ENCODE results near the gene COCH. TPM values are rescaled to one million over a fixed set of nuclear protein-coding genes. Genes with fewer than 3 reads are reported as not detected.
"Not testable (repeated sequence)": the region's sequence is repeated elsewhere in the genome, so short reads cannot be mapped to it uniquely, and the experiment has no call there.

Gene COCH
- total RNA-seq, 2 experiments from 2014 or later, result 2.2 to 2.8 TPM

DNA sequence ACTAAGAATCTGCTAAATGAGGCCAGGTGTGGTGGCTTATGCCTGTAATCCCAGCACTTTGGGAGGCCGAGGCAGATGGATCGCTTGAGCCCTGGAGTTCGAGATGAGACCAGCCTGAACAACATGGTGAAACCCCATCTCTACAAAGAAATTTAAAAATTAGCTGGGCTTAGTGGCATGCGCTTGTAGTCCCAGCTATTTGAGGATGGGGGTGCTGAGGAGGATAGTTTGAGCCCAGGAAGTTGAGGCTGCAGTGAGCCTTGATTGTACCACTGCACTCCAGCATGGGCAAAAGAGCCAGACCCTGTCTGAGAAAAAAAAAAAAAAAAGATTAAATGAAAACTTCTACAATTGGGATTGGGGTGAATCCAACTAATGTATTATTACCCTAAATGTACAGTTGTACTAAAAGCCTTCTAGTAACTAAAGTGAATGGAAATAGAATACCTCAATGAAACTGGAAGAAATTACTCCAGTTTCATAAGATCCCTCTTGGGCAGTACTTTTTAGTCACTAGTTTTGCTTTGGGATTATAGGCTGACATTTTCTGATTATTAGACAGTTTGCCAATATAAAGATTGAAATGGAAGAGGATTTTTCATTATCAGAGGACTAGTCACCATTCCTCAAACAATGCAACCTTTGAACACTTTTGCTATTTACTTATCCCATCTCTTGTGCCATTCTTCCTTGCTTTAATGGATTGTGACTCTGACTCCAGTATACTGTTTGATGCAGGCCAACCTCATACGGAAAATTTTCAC is 14.3 kb downstream of the COCH start:
- ATAC-seq (ENCODE audit: low read depth) (no peak), DNase-seq (no peak)
- no peak overlapping the region for H3K27ac Mint-ChIP-seq
- H3K9me3 Mint-ChIP-seq, result no peaks in the 10 kb centered on the region
- H3K4me1 Mint-ChIP-seq, result peaks cover 1% of the 10 kb centered on the region
- H3K36me3 Mint-ChIP-seq, result peaks cover 2% of the 10 kb centered on the region
- H3K4me3 Mint-ChIP-seq, result no peak overlapping the region
- H3K27me3 Mint-ChIP-seq, result no peaks in the 10 kb centered on the region
- POLR2A ChIA-PET, result no interaction called here

DNA sequence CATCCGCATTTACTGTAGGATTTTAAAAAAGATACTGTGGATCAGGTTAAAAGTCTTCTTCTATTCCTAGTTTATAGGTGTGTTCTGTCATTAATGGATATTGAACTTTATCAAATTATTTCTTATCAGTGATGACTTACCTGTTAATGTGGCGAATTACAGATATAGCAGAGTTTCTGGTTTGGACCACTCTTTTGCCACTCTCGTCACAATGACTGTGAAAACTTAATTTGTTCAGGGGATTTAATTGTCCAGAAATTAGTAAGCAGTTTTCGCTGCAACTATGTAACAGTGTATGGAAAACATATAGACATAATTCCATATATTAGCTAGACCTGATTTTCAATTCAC is 14.9 kb downstream of the COCH start:
- Mint-ChIP-seq H3K36me3 (peaks cover 2% of the 10 kb centered on the region), H3K4me3 (no peak overlapping the region), H3K4me1 (peaks cover 1% of the 10 kb centered on the region), H3K9me3 (no peaks in the 10 kb centered on the region), H3K27ac (no peak overlapping the region), H3K27me3 (no peaks in the 10 kb centered on the region)
- POLR2A ChIA-PET, result no interaction called here
- ATAC-seq (ENCODE audit: low read depth) (no peak), DNase-seq (no peak)

DNA sequence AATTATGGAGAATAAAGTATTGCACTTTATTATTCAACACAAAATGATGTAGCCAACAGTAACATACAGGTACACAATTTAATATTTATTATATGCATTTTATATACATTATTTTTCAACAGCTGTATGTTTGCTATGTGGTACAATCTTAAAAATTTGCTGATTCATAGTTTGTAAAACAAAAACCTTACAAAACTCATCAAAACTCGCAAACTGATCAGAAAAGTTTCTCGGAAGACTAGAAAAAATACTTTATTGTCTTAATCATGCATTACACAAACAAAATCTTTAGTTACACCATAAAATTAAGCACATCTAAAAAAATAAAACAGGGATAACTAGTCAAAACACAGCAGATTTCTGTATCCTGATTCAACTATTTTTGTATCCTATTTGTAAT is 19.5 kb downstream of the COCH start:
- H3K9me3 Mint-ChIP-seq, result no peaks in the 10 kb centered on the region
- H3K27ac Mint-ChIP-seq, result no peak overlapping the region
- H3K36me3 Mint-ChIP-seq, result peaks cover 20% of the 10 kb centered on the region
- POLR2A ChIA-PET, result no interaction called here
- H3K4me1 Mint-ChIP-seq, result no peaks in the 10 kb centered on the region
- H3K27me3 Mint-ChIP-seq, result no peaks in the 10 kb centered on the region
- DNase-seq (no peak), ATAC-seq (ENCODE audit: low read depth) (no peak)
- H3K4me3 Mint-ChIP-seq, result no peak overlapping the region

DNA sequence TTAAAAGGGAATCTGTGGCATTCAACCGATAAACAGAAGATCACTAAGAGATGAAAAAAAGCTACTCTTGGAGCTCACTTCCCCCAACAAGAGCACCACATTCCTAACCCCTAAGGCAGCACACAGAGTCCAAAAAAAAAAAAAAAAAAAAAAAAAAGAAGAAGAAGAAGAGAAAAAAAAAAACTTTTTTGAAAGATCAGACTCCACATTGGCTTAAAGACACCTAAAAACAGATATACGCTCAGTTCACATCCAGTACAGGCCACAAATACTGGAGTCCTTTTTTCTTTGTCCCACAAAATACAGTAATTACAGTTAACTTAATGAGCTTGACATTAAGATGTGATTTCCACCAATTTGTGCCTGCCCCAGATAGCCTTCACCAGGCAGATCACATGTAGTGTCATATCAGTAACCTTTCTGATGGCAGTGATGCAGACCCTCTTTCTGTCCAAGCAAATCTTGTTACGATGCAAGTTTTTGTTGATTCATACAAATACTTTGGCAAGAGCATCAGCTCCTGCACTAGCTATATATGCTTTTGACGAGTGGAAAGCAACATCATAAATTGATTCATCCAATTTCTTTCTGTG is 20.7 kb downstream of the COCH start:
- Mint-ChIP-seq H3K27ac (no peak overlapping the region), H3K4me1 (peaks cover 3% of the 10 kb centered on the region), H3K27me3 (no peaks in the 10 kb centered on the region), H3K9me3 (no peaks in the 10 kb centered on the region), H3K36me3 (peaks cover 28% of the 10 kb centered on the region), H3K4me3 (no peak overlapping the region)
- POLR2A ChIA-PET, result no interaction called here
- ATAC-seq (ENCODE audit: low read depth) (no peak), DNase-seq (no peak)

DNA sequence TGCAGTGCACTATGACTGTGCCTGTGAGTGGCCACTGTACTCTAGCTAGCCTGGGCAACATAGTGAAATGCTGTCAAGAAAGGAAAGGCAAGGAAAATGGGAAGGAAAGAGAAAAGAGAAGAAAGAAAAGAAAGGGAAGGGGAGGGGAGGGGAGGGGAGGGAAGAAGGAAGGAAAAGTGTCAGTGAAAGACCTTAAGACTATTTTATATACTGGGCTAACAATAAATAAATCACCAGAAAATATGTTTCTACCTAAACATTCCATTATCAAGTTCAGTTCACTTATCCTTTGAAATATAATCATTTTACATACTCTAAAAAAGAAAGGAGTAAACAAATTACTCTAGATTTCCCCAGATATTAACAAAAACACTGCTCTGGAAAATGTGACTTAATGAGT is 22.1 kb downstream of the COCH start:
- Mint-ChIP-seq H3K36me3 (peaks cover 29% of the 10 kb centered on the region), H3K27me3 (no peaks in the 10 kb centered on the region), H3K9me3 (no peaks in the 10 kb centered on the region)

DNA sequence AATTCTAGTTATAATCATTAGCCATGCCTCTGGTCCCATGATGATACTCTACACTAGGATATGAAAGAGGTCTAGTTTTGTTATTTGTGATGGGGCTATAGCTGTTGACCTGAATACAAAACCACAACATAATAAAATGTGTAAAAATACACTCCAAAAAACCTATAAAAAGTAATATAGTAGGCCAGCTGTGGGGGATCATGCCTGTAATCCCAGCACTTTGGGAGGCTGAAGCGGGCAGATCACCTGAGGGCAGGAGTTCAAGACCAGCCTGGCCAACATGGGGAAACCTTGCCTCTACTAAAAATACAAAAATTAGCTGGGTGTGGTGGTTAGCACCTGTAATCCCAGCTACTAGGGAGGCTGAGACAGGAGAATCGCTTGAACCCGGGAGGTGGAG is 22.8 kb downstream of the COCH start:
- H3K27me3 Mint-ChIP-seq; ATAC-seq (ENCODE audit: low read depth); DNase-seq; H3K27ac Mint-ChIP-seq; H3K4me1 Mint-ChIP-seq; H3K4me3 Mint-ChIP-seq; POLR2A ChIA-PET; H3K9me3 Mint-ChIP-seq: not testable (repeated sequence)
- H3K36me3 Mint-ChIP-seq, result peaks cover 31% of the 10 kb centered on the region

More for the DNA sequence above, 22.1 kb downstream of the COCH start:
- peak overlapping the region; percentile 59 for H3K27ac Mint-ChIP-seq
- no peak for ATAC-seq (ENCODE audit: low read depth)
- DNase-seq, result no peak
- POLR2A ChIA-PET, result no interaction called here
- H3K4me1 Mint-ChIP-seq, result peaks cover 3% of the 10 kb centered on the region
- no peak overlapping the region for H3K4me3 Mint-ChIP-seq

DNA sequence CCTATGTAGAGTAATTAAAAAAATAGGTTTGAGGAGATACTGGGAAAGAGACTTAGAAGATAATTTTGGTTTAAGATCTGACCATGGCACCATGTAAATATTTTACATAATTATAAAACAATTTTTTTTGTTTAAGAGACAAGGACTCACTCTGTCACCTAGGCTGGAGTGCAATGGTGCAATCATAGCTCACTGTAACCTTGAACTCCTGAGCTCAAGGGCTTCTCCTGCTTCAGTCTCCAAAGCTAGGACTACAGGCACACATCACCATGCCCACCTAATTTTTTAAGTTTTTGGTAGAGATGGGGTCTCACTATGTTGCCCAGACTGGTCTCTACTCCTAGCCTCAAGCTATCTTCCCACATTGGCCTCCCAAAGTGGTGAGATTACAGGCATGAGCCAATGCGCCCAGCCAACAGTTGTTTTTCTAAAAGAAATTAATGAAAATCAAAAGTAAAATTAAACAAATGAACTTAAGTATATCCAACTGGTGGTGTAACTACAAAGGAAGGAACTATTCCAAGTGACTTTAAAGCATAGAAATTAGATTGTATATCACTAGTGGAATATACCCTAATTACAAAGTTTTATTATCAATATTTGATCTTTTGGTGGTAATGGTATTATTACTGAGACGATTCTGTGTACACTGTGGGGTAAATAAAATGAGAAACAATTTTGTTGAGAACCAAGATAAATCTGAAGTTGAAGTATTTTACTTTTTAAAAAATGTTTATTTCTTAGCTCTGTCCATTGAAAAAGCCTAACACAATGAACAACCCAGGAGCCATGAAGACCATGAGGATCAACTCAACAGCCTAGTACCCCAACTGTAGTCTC is 29.1 kb downstream of the COCH start:
- H3K27me3 Mint-ChIP-seq, result no peaks in the 10 kb centered on the region
- POLR2A ChIA-PET, result no interaction called here
- no peaks in the 10 kb centered on the region for H3K9me3 Mint-ChIP-seq
- DNase-seq (no peak), ATAC-seq (ENCODE audit: low read depth) (no peak)
- H3K4me3 Mint-ChIP-seq, result no peak overlapping the region
- peaks cover 17% of the 10 kb centered on the region for H3K36me3 Mint-ChIP-seq
- peaks cover 3% of the 10 kb centered on the region for H3K4me1 Mint-ChIP-seq
- H3K27ac Mint-ChIP-seq, result no peak overlapping the region

DNA sequence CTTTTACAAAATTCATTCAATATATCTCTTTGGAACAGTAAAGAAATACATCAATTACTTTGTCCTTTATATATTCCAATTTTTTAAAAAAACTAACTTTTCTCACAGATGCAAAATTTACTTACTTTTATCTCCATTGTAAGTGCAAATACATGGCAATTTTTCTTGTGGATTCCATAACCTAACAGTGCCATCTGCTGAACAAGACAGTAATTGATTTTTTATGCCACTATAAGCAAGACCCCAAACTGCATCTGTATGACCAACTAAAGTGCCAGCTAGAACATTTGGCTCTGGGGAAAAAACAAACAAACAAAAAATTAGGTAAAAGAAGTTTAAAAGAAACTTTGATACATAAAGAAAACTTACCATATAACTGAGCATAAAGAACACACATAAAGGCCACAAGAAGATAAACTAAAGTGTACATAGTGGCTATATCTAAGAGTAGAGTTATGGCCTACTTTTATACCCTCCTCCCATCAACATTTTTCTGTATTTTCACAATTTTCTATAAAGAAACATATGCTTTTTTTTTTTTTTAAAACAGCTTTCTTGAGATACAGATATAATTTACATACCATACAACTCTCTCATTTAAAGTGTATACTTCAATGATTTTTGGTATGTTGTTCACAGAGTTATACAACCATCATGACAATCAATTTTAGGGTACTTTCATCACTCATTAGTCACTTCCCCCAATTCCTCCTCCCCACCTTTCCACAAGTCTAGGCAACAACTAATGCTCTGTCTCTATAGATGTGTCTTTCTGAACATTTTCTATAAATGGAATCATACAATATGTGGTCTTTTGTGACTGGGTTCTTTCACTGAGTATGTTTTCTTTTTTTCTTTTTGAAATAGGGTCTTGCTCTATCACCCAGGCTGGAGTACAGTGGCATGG is 32.6 kb downstream of the COCH start:
- Mint-ChIP-seq H3K4me1 (no peaks in the 10 kb centered on the region), H3K9me3 (no peaks in the 10 kb centered on the region), H3K27ac (no peak overlapping the region), H3K4me3 (no peak overlapping the region), H3K27me3 (no peaks in the 10 kb centered on the region), H3K36me3 (peaks cover 7% of the 10 kb centered on the region)
- no peak for ATAC-seq (ENCODE audit: low read depth)
- DNase-seq, result no peak
- POLR2A ChIA-PET, result no interaction called here

DNA sequence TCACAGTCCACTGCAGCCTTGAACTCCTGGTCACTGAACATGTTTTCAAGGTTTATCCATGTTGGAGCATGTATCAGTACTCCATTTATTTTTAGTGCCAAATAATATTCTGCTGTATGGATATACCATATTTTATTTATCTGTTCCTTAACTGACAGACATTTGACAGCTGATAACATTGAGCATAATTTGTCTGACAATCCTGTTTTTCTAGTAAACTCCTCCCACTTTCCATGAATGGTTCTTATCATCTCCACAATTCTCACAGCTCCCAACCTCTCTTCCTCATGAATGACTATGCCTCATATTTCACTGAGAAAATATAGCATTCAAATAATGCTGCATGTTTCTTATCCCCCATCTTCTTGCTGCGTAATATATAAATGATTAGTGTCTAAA is 33.3 kb downstream of the COCH start:
- POLR2A ChIA-PET, result no interaction called here
- Mint-ChIP-seq H3K27ac (no peak overlapping the region), H3K9me3 (no peaks in the 10 kb centered on the region), H3K36me3 (peaks cover 3% of the 10 kb centered on the region), H3K4me3 (no peak overlapping the region), H3K4me1 (no peaks in the 10 kb centered on the region), H3K27me3 (no peaks in the 10 kb centered on the region)
- no peak for ATAC-seq (ENCODE audit: low read depth)
- no peak for DNase-seq

DNA sequence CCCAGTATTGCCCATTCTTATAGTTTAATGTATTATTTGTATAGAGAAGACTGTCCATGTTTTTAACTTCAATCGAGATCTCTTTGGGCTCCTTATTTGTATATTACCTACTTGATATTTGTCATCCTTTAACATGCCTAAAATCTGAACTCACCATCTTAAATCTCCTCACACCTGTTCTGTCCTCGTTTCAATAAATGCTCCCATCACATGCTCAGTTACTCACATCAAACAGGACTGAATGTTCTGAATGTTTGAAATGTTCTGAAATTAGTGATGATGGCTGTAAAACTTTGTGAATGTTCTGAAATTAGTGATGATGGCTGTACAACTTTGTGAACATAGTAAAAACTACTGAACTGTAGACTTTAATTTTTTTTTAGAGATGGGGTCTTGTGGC is 34.5 kb downstream of the COCH start:
- no peaks in the 10 kb centered on the region for H3K9me3 Mint-ChIP-seq
- no peak for ATAC-seq (ENCODE audit: low read depth)
- no peaks in the 10 kb centered on the region for H3K27me3 Mint-ChIP-seq
- POLR2A ChIA-PET, result no interaction called here
- H3K4me1 Mint-ChIP-seq, result no peaks in the 10 kb centered on the region
- H3K36me3 Mint-ChIP-seq, result peaks cover 3% of the 10 kb centered on the region
- H3K27ac Mint-ChIP-seq, result no peak overlapping the region
- DNase-seq, result no peak
- no peak overlapping the region for H3K4me3 Mint-ChIP-seq

DNA sequence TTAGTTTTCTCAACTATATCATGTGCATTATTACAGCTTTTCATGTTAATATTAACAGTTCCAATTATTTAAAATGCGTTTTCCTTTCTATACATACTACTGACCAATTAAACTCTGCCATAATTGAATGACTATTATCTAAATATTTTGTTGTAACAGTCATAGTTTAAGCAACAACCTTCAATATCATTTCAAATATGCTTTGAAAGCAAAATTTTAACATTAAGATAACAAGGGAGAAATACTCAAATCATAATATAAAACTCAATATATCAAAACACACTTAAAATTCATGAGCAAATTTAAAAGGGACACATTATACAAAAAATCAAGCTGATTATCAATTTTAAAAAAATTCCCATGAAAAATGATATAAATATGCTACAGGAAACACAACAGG is 40.5 kb downstream of the COCH start:
- DNase-seq, result no peak
- POLR2A ChIA-PET, result no interaction called here
- peaks cover 17% of the 10 kb centered on the region for H3K36me3 Mint-ChIP-seq

DNA sequence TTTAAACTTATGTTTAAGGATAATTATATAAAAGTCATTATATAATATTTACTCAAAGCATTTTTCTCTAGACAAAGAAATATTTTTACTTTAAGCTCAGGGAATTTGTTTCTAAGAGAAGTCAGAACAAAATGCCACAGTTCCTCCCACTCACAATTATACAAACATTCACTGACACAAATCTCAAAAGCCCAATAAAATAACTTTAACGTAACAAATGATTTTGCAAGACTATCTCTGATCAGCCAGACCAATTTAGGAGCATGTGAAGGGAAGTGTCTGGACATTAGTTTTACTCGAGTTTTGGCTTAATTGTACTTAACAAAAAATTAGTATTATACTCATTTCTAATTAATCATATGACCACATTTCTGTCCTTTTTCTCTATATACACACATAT is 41.2 kb downstream of the COCH start:
- H3K4me3 Mint-ChIP-seq, result no peak overlapping the region
- H3K27ac Mint-ChIP-seq, result no peak overlapping the region
- no peaks in the 10 kb centered on the region for H3K27me3 Mint-ChIP-seq
- H3K36me3 Mint-ChIP-seq, result peaks cover 18% of the 10 kb centered on the region
- ATAC-seq (ENCODE audit: low read depth) (no peak), DNase-seq (no peak)
- POLR2A ChIA-PET, result no interaction called here
- no peaks in the 10 kb centered on the region for H3K9me3 Mint-ChIP-seq
- peaks cover 1% of the 10 kb centered on the region for H3K4me1 Mint-ChIP-seq

More for the DNA sequence above, 40.5 kb downstream of the COCH start:
- Mint-ChIP-seq H3K4me3 (no peak overlapping the region), H3K9me3 (no peaks in the 10 kb centered on the region), H3K27me3 (no peaks in the 10 kb centered on the region), H3K27ac (no peak overlapping the region), H3K4me1 (peaks cover 1% of the 10 kb centered on the region)
- no peak for ATAC-seq (ENCODE audit: low read depth)

DNA sequence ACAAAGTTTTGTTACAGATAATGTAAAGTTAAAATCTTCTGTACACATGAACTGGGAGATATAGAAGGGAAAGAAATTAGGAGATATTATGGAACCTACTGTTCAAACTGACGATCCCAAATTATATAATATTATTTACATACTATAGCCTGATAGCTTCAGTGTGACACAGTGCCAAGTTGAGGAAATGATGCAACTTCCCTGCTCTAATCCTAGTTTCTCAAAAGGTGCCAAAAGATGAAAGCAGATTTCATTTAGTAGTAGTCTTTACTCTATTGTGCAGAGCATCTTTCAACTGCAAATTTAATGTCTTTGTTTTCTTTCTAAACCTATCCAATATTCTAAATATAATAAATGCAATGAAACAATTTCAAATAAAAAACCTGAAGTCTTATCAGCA is 46.9 kb downstream of the COCH start:
- ATAC-seq (ENCODE audit: low read depth) (peak; percentile 36), DNase-seq (no peak)
- POLR2A ChIA-PET, result no interaction called here
- no peaks in the 10 kb centered on the region for H3K27me3 Mint-ChIP-seq
- H3K4me1 Mint-ChIP-seq, result peaks cover 11% of the 10 kb centered on the region
- no peak overlapping the region for H3K27ac Mint-ChIP-seq
- peaks cover 29% of the 10 kb centered on the region for H3K36me3 Mint-ChIP-seq
- no peak overlapping the region for H3K4me3 Mint-ChIP-seq
- H3K9me3 Mint-ChIP-seq, result no peaks in the 10 kb centered on the region
